Nephron progenitor cell (in vitro differentiated cells): ENCODE results near the gene FHIP1B.
A peak's percentile ranks its signal among the peaks of the same experiment; 100 is the strongest.
"Not testable (repeated sequence)": the region's sequence is repeated elsewhere in the genome, so short reads cannot be mapped to it uniquely, and the experiment has no call there.

Experiments
- DNase-seq: peaks from one replicate; pipeline ENCODE4 v3.0.0; 2021
- H3K27ac Mint-ChIP-seq: 2 replicates; pipeline ENCODE4 v1.8.0; 2021; ENCODE audit warnings: mild to moderate bottlenecking, moderate library complexity, mixed read lengths
- H3K27me3 Mint-ChIP-seq: 2 replicates; pipeline ENCODE4 v1.8.0; 2021; ENCODE audit warnings: mild to moderate bottlenecking, low read depth, mixed read lengths; ENCODE audit not compliant: poor library complexity
- H3K36me3 Mint-ChIP-seq: 2 replicates; pipeline ENCODE4 v1.8.0; 2021; ENCODE audit warnings: low read depth, mixed read lengths
- H3K4me1 Mint-ChIP-seq: 2 replicates; pipeline ENCODE4 v1.8.0; 2021; ENCODE audit warnings: mixed read lengths
- H3K4me3 Mint-ChIP-seq: 2 replicates; pipeline ENCODE4 v1.8.0; 2021; ENCODE audit warnings: mild to moderate bottlenecking, moderate library complexity, mixed read lengths
- H3K9me3 Mint-ChIP-seq: 2 replicates; pipeline ENCODE4 v1.8.0; 2021; ENCODE audit warnings: mild to moderate bottlenecking, moderate library complexity, mixed read lengths
- CTCF ChIP-seq: fragments of 200-600 bp; sonication (generic); IDR thresholded peaks from 2 replicates; pipeline ENCODE4 v1.5.0; 2021; ENCODE audit warnings: antibody characterized with exemption

FHIP1B gene

GRCh38 chr11:6234387-6235107, at the start of gene FHIP1B:
Gene FHIP1B, minus strand, starts transcription at chr11:6234636. Its CDS starts 10,120 bp downstream, at chr11:6224516.
- Mint-ChIP-seq H3K4me3 (peak within 1 kb of the TSS; percentile 99), H3K4me1 (peaks cover 22% of the 10 kb centered on the region), H3K36me3 (peaks cover under 1% of the 10 kb centered on the region), H3K9me3 (no peaks in the 10 kb centered on the region), H3K27me3 (peaks cover 5% of the 10 kb centered on the region), H3K27ac (peak within 1 kb of the TSS; percentile 95)
- DNase-seq = peak; percentile 98
- no peak for TF ChIP-seq CTCF

GRCh38 chr11:6283453-6284023, 49.1 kb upstream of the FHIP1B start:
- Mint-ChIP-seq H3K4me1 (peaks cover 13% of the 10 kb centered on the region), H3K27me3 (peaks cover 13% of the 10 kb centered on the region), H3K4me3 (no peak overlapping the region), H3K36me3 (no peaks in the 10 kb centered on the region), H3K27ac (no peak overlapping the region), H3K9me3 (no peaks in the 10 kb centered on the region)
- no peak for TF ChIP-seq CTCF
- DNase-seq = no peak

- not testable (repeated sequence) for H3K4me3 Mint-ChIP-seq, H3K36me3 Mint-ChIP-seq, DNase-seq
- Mint-ChIP-seq H3K27ac (peak overlapping the region; percentile 72), H3K27me3 (peaks cover 13% of the 10 kb centered on the region), H3K9me3 (peaks cover 14% of the 10 kb centered on the region), H3K4me1 (peaks cover 13% of the 10 kb centered on the region)
These were observed 46.4 kb upstream of the FHIP1B start for GRCh38 chr11:6280809-6281208.

GRCh38 chr11:6273188-6273587, 38.8 kb upstream of the FHIP1B start:
- no peak for DNase-seq
- H3K36me3 Mint-ChIP-seq = peaks cover 4% of the 10 kb centered on the region
- H3K4me3 Mint-ChIP-seq = no peak overlapping the region
- peaks cover 21% of the 10 kb centered on the region for H3K9me3 Mint-ChIP-seq
- no peak overlapping the region for H3K27ac Mint-ChIP-seq
- no peak for TF ChIP-seq CTCF
- peaks cover 6% of the 10 kb centered on the region for H3K27me3 Mint-ChIP-seq
- peaks cover 14% of the 10 kb centered on the region for H3K4me1 Mint-ChIP-seq

GRCh38 chr11:6271598-6271997, 37.2 kb upstream of the FHIP1B start:
- Mint-ChIP-seq H3K4me3 (no peak overlapping the region), H3K36me3 (no peaks in the 10 kb centered on the region), H3K27me3 (peaks cover 6% of the 10 kb centered on the region), H3K27ac (no peak overlapping the region), H3K9me3 (peaks cover 15% of the 10 kb centered on the region), H3K4me1 (peaks cover 14% of the 10 kb centered on the region)
- no peak for TF ChIP-seq CTCF
- no peak for DNase-seq

GRCh38 chr11:6270584-6271246, 36.3 kb upstream of the FHIP1B start:
- no peak for DNase-seq
- peaks cover 12% of the 10 kb centered on the region for H3K27me3 Mint-ChIP-seq
- peaks cover 14% of the 10 kb centered on the region for H3K4me1 Mint-ChIP-seq
- no peaks in the 10 kb centered on the region for H3K36me3 Mint-ChIP-seq
- H3K9me3 Mint-ChIP-seq = peaks cover 6% of the 10 kb centered on the region
- no peak overlapping the region for H3K27ac Mint-ChIP-seq
- H3K4me3 Mint-ChIP-seq = no peak overlapping the region
- no peak for TF ChIP-seq CTCF
